NCI-H526 treated with DMSO at 0.1 percent for 48 hours (cell line): ENCODE results near the gene RYR1.
"Not testable (repeated sequence)": the region's sequence is repeated elsewhere in the genome, so short reads cannot be mapped to it uniquely, and the experiment has no call there.

Source experiments
- DNase-seq: peaks from one replicate; lab custom pipeline; 2025; lab: John Stamatoyannopoulos, UW

Gene RYR1

GRCh38 chr19:38490861-38491260 lies 57.4 kb downstream of the RYR1 start:
- no peak for DNase-seq

GRCh38 chr19:38492181-38492813 lies 58.8 kb downstream of the RYR1 start:
- no peak for DNase-seq

- peak; percentile 26 for DNase-seq
These were observed 60.9 kb downstream of the RYR1 start for GRCh38 chr19:38494379-38494778.

- DNase-seq = not testable (repeated sequence)
These were observed 61.9 kb downstream of the RYR1 start for GRCh38 chr19:38495375-38495774.

GRCh38 chr19:38496116-38496515 lies 62.6 kb downstream of the RYR1 start:
- no peak for DNase-seq

- no peak for DNase-seq
These were observed 63.4 kb downstream of the RYR1 start for GRCh38 chr19:38496603-38497487.

GRCh38 chr19:38497907-38498306 lies 64.4 kb downstream of the RYR1 start:
- no peak for DNase-seq

- DNase-seq = no peak
These were observed 66.0 kb downstream of the RYR1 start for GRCh38 chr19:38499532-38499931.

- DNase-seq = no peak
These were observed 67.0 kb downstream of the RYR1 start for GRCh38 chr19:38500450-38500849.

GRCh38 chr19:38502410-38503076 lies 69.1 kb downstream of the RYR1 start:
- no peak for DNase-seq

GRCh38 chr19:38503077-38503410 lies 69.6 kb downstream of the RYR1 start:
- DNase-seq = peak; percentile 86

- DNase-seq = no peak
These were observed 72.5 kb downstream of the RYR1 start for GRCh38 chr19:38505958-38506357.

- no peak for DNase-seq
These were observed 72.9 kb downstream of the RYR1 start for GRCh38 chr19:38506375-38506722.

GRCh38 chr19:38506723-38507550 lies 73.4 kb downstream of the RYR1 start:
- peak; percentile 89 for DNase-seq

GRCh38 chr19:38507551-38508127 lies 74.1 kb downstream of the RYR1 start:
- no peak for DNase-seq

- DNase-seq = no peak
These were observed 75.0 kb downstream of the RYR1 start for GRCh38 chr19:38508507-38508906.

GRCh38 chr19:38509027-38509426 lies 75.5 kb downstream of the RYR1 start:
- no peak for DNase-seq

- no peak for DNase-seq
These were observed 77.7 kb downstream of the RYR1 start for GRCh38 chr19:38511074-38511708.

- no peak for DNase-seq
These were observed 78.8 kb downstream of the RYR1 start for GRCh38 chr19:38512277-38512676.

GRCh38 chr19:38513156-38513555 lies 79.7 kb downstream of the RYR1 start:
- DNase-seq = not testable (repeated sequence)

- DNase-seq = no peak
These were observed 80.3 kb downstream of the RYR1 start for GRCh38 chr19:38513762-38514167.
